IPS-15b (cell line): ENCODE measurements around the gene UBL5.
"Not testable (repeated sequence)": the region's sequence is repeated elsewhere in the genome, so short reads cannot be mapped to it uniquely, and the experiment has no call there.

Source experiments
- H3K27me3 ChIP-seq: one replicate; pipeline ENCODE4 v1.6.1; 2013; ENCODE audit warnings: low read length; ENCODE audit not compliant: control insufficient read depth, insufficient read depth
- H3K36me3 ChIP-seq: one replicate; pipeline ENCODE4 v1.6.1; 2013; ENCODE audit warnings: low read length; ENCODE audit not compliant: control insufficient read depth, insufficient read depth
- H3K4me1 ChIP-seq: one replicate; pipeline ENCODE4 v1.6.1; 2013; ENCODE audit warnings: mild to moderate bottlenecking, low read length; ENCODE audit not compliant: control insufficient read depth, insufficient read depth
- H3K4me3 ChIP-seq: one replicate; pipeline ENCODE4 v1.5.1; 2013; ENCODE audit warnings: low read depth, low read length
- H3K9ac ChIP-seq: one replicate; pipeline ENCODE4 v1.6.1; 2013; ENCODE audit warnings: low read depth, mild to moderate bottlenecking, low read length
- H3K9me3 ChIP-seq: one replicate; pipeline ENCODE4 v1.6.1; 2013; ENCODE audit warnings: mild to moderate bottlenecking, low read length; ENCODE audit not compliant: control insufficient read depth, insufficient read depth

The UBL5 gene

GRCh38 chr19:9818734-9819595, 8.8 kb upstream of the UBL5 start, which contains the start of gene FBXL12:
Gene FBXL12 (minus strand): TSS chr19:9819079. CDS start chr19:9818813, 266 bp downstream.
- Histone ChIP-seq H3K27me3 (no peaks in the 10 kb centered on the region), H3K9ac (peak within 1 kb of the TSS; percentile 96), H3K36me3 (peaks cover 2% of the 10 kb centered on the region), H3K4me1 (peaks cover 4% of the 10 kb centered on the region), H3K9me3 (no peaks in the 10 kb centered on the region), H3K4me3 (peak within 1 kb of the TSS; percentile 98)

- peaks cover 4% of the 10 kb centered on the region for H3K4me1 ChIP-seq
- no peak overlapping the region for H3K9ac ChIP-seq
- H3K9me3 ChIP-seq: no peaks in the 10 kb centered on the region
- H3K4me3 ChIP-seq: peak overlapping the region; percentile 46
- H3K36me3 ChIP-seq: peaks cover 2% of the 10 kb centered on the region
- H3K27me3 ChIP-seq: no peaks in the 10 kb centered on the region
These were observed 8.2 kb upstream of the UBL5 start for GRCh38 chr19:9819596-9819909.

GRCh38 chr19:9820034-9820433, 7.7 kb upstream of the UBL5 start:
- H3K9me3 ChIP-seq, H3K4me1 ChIP-seq, H3K36me3 ChIP-seq, H3K9ac ChIP-seq, H3K27me3 ChIP-seq: not testable (repeated sequence)
- peak overlapping the region; percentile 46 for H3K4me3 ChIP-seq

GRCh38 chr19:9823816-9824215, 3.9 kb upstream of the UBL5 start:
- Histone ChIP-seq H3K36me3 (no peaks in the 10 kb centered on the region), H3K9me3 (no peaks in the 10 kb centered on the region), H3K27me3 (no peaks in the 10 kb centered on the region), H3K9ac (no peak overlapping the region), H3K4me1 (peaks cover 4% of the 10 kb centered on the region), H3K4me3 (no peak overlapping the region)

GRCh38 chr19:9828551-9829063, 889 bp downstream of the UBL5 start:
- Histone ChIP-seq H3K36me3 (no peaks in the 10 kb centered on the region), H3K4me1 (no peaks in the 10 kb centered on the region), H3K9me3 (no peaks in the 10 kb centered on the region), H3K9ac (peak overlapping the region; percentile 71), H3K4me3 (peak overlapping the region; percentile 93), H3K27me3 (no peaks in the 10 kb centered on the region)

DNA sequence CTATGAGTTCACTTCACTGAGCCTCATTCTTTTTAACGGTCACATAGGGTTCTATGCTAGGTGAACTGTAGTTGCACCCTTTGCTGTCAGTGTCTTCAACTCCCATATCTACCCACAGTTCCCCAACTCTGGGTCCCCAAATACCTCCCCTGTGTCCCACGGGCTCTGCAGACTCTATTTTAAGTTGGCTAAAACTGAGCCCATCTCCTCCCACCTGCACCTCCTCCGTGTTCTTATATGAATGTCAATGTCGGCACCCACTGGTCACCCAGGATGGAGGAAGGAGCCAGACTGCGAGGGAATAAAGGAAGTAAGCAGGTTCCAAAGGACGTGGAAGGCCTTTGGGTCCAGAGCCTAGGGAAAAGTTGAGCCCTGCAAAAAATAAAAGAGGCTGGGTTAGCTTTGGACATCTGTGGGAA, 6.6 kb downstream of the UBL5 start:
- Histone ChIP-seq H3K9ac (no peak overlapping the region), H3K27me3 (no peaks in the 10 kb centered on the region), H3K9me3 (no peaks in the 10 kb centered on the region), H3K4me1 (no peaks in the 10 kb centered on the region), H3K4me3 (peak overlapping the region; percentile 40), H3K36me3 (peaks cover 3% of the 10 kb centered on the region)

DNA sequence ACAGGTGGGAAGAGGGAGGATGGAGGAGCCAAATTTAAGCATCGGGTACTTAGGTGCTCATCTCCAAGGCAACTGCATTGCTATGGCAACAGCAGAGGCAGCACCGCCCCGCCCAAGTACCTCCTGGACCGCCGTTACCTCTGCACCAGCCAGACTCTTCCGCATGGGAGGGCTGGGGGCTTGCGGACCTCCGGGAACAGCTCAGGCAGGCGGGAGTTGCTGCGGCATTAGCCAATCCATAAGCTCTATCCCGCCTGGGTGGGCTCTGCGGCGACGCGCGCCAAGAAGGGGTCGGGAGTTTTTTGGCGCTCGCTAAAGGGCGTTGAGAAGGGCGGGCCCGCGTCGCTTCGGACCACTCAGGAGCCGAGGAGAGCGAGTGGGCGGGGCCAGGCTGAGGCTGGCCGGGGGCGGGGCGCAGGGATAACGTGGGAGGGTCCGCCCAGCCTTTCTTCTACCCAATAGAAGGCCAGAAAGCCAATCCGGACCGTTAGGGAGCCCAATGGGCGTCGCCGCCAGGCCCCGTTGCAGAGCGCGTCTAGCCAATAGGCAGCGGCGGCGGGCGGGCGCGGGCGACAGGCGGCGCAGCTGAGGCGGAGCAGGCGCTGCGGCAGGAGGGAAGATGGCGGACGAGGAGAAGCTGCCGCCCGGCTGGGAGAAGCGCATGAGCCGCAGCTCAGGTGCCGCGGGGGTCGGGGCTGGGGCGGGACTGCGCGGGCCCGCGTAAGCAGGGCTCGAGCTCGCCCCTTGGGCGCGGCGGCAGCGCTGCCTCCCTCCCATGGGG, 7.2 kb downstream of the UBL5 start, which contains the start of gene PIN1:
Gene PIN1 (plus strand): TSS at position 593 of the 781 bp plus-strand sequence. CDS start 27 bp downstream, at position 620.
- peak within 1 kb of the TSS; percentile 73 for H3K9ac ChIP-seq
- H3K4me1 ChIP-seq: no peaks in the 10 kb centered on the region
- peaks cover 6% of the 10 kb centered on the region for H3K36me3 ChIP-seq
- peak within 1 kb of the TSS; percentile 91 for H3K4me3 ChIP-seq
- H3K27me3 ChIP-seq: no peaks in the 10 kb centered on the region
- H3K9me3 ChIP-seq: no peaks in the 10 kb centered on the region

DNA sequence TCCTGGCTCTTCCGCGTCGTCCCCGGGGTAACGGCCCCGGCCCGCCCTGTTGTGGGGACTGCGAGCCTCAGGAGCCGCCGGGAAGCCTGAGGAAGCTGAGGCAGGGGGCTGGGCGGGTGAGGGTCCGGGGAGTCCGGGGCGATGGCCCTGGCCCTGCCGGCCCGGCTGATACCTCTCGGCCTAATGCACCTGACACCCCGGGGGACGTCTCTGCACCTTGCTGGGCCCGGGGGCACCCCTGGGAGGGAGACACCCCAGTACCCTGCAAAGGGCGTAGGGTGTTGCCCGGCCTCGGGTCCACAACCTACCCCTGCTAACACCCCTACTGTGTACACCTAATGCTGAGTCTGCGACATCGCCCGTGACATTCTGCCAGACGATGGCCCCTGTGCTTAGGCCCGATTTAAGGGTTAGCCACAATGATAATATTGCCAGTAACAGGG, 7.8 kb downstream of the UBL5 start:
- peak overlapping the region; percentile 73 for H3K9ac ChIP-seq
- H3K4me1 ChIP-seq: no peaks in the 10 kb centered on the region
- no peaks in the 10 kb centered on the region for H3K9me3 ChIP-seq
- peaks cover 8% of the 10 kb centered on the region for H3K36me3 ChIP-seq
- no peaks in the 10 kb centered on the region for H3K27me3 ChIP-seq
- H3K4me3 ChIP-seq: peak overlapping the region; percentile 91

- Histone ChIP-seq H3K9ac (no peak overlapping the region), H3K4me1 (no peaks in the 10 kb centered on the region), H3K27me3 (no peaks in the 10 kb centered on the region), H3K36me3 (peaks cover 10% of the 10 kb centered on the region), H3K9me3 (no peaks in the 10 kb centered on the region), H3K4me3 (peak overlapping the region; percentile 91)
These were observed 8.3 kb downstream of the UBL5 start for GRCh38 chr19:9836021-9836420.

GRCh38 chr19:9838324-9838723, 10.6 kb downstream of the UBL5 start:
- Histone ChIP-seq H3K27me3 (no peaks in the 10 kb centered on the region), H3K4me3 (no peak overlapping the region), H3K4me1 (no peaks in the 10 kb centered on the region), H3K36me3 (peaks cover 29% of the 10 kb centered on the region), H3K9ac (no peak overlapping the region), H3K9me3 (no peaks in the 10 kb centered on the region)

DNA sequence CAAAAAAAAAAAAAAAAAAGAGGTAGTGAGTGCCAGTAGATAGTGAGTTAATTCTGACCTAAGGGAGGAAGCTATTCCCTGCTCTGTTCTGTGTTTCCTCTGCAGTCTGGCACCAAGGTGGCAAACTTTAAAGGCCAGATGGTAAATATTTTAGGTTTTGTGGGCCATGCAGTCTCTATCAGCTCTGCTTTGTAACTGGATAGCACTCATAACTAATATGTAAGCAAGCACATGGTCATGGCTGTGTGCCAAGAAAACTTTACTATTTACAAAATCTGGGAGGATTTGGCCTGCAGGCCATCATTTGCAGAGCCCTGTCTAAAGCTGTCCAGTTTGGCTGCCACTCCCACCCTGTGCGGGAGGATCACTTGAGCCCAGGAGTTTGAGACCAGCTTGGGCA, 11.7 kb downstream of the UBL5 start:
- no peaks in the 10 kb centered on the region for H3K9me3 ChIP-seq
- no peak overlapping the region for H3K9ac ChIP-seq
- H3K36me3 ChIP-seq: peaks cover 33% of the 10 kb centered on the region
- no peaks in the 10 kb centered on the region for H3K4me1 ChIP-seq
- no peaks in the 10 kb centered on the region for H3K27me3 ChIP-seq
- no peak overlapping the region for H3K4me3 ChIP-seq
